Endothelial cell (in vitro differentiated cells): ENCODE data around the gene OSTM1. TPM values are rescaled to one million over a fixed set of nuclear protein-coding genes. Genes with fewer than 3 reads are reported as not detected.
"Not testable (repeated sequence)": the region's sequence is repeated elsewhere in the genome, so short reads cannot be mapped to it uniquely, and the experiment has no call there.

Experiments used
- DNase-seq: peaks from one replicate; pipeline ENCODE4 v3.0.0; 2021; ENCODE audit warnings: low spot score
- H3K27ac Mint-ChIP-seq: one replicate; pipeline ENCODE4 v1.8.0; 2021; ENCODE audit warnings: mixed read lengths, inconsistent platforms; ENCODE audit not compliant: unreplicated experiment
- H3K27me3 Mint-ChIP-seq: one replicate; pipeline ENCODE4 v1.8.0; 2021; ENCODE audit warnings: mild to moderate bottlenecking, moderate library complexity, mixed read lengths, inconsistent platforms; ENCODE audit not compliant: unreplicated experiment
- H3K36me3 Mint-ChIP-seq: one replicate; pipeline ENCODE4 v1.8.0; 2021; ENCODE audit warnings: mild to moderate bottlenecking, low read depth, mixed read lengths, inconsistent platforms; ENCODE audit not compliant: unreplicated experiment
- H3K4me1 Mint-ChIP-seq: one replicate; pipeline ENCODE4 v1.8.0; 2021; ENCODE audit warnings: mild to moderate bottlenecking, mixed read lengths, inconsistent platforms; ENCODE audit not compliant: unreplicated experiment
- H3K4me3 Mint-ChIP-seq: one replicate; pipeline ENCODE4 v1.8.0; 2021; ENCODE audit warnings: mild to moderate bottlenecking, mixed read lengths, inconsistent platforms; ENCODE audit not compliant: unreplicated experiment
- H3K9me3 Mint-ChIP-seq: one replicate; pipeline ENCODE4 v1.8.0; 2021; ENCODE audit warnings: mixed read lengths, inconsistent platforms; ENCODE audit not compliant: unreplicated experiment
- total RNA-seq: library from RNA; stranded (reverse); fragmentation: NEBNext Ultra II Directional; extraction: Animal tissue kit (Norgen Biotek cat#: 25700); gene quantifications from one replicate; pipeline ENCODE4 v1.2.1, GENCODE V29; 2021; ENCODE audit not compliant: unreplicated experiment
- TF ChIP-seq, protein P1 (sequence below): fragments of 200-600 bp; sonication (generic); IDR thresholded peaks from one replicate; pipeline ENCODE4 v1.5.0; 2021; ENCODE audit warnings: antibody characterized with exemption; ENCODE audit not compliant: unreplicated experiment

The OSTM1 gene
- total RNA-seq, 1 donor from 2014 or later = 22.7 TPM

DNA sequence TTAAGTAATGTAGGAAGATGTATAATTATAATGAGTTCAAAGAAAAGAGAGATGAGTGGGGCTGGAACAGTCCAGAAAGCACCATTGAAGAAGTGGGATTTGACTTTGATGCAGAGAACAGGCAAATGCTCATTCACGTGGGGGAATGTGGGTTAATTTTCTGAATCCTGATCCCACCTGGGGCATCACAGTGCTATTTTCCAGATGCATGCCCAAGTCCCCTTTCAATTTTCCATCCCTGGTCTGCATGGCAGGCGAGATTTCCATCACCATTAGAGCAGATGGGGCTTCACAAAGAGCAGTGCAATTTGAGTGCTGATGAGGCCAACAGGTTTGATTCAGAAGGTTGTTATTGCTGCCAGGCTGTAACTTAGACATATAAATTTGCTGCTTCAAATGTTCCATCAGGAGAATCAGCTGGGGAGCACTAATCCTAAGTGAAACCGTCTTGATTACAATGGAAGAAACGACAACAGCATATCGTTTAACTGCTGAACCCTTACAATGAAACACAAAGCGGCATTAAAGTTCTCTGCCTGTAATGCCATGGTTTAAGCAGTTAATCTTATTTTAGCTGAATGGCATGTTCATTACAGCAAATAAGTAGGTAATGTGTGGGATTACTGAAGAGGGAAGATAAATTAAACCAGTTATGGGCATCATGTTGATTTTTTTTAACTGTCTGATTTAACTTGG lies 45.2 kb downstream of the OSTM1 start:
- H3K4me1 Mint-ChIP-seq = peaks cover 18% of the 10 kb centered on the region
- no peaks in the 10 kb centered on the region for H3K9me3 Mint-ChIP-seq
- TF ChIP-seq, protein P1, sequence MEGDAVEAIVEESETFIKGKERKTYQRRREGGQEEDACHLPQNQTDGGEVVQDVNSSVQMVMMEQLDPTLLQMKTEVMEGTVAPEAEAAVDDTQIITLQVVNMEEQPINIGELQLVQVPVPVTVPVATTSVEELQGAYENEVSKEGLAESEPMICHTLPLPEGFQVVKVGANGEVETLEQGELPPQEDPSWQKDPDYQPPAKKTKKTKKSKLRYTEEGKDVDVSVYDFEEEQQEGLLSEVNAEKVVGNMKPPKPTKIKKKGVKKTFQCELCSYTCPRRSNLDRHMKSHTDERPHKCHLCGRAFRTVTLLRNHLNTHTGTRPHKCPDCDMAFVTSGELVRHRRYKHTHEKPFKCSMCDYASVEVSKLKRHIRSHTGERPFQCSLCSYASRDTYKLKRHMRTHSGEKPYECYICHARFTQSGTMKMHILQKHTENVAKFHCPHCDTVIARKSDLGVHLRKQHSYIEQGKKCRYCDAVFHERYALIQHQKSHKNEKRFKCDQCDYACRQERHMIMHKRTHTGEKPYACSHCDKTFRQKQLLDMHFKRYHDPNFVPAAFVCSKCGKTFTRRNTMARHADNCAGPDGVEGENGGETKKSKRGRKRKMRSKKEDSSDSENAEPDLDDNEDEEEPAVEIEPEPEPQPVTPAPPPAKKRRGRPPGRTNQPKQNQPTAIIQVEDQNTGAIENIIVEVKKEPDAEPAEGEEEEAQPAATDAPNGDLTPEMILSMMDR = no peak
- H3K4me3 Mint-ChIP-seq = no peak overlapping the region
- H3K36me3 Mint-ChIP-seq = peaks cover 3% of the 10 kb centered on the region
- peaks cover 3% of the 10 kb centered on the region for H3K27me3 Mint-ChIP-seq
- no peak for DNase-seq
- H3K27ac Mint-ChIP-seq = no peak overlapping the region

DNA sequence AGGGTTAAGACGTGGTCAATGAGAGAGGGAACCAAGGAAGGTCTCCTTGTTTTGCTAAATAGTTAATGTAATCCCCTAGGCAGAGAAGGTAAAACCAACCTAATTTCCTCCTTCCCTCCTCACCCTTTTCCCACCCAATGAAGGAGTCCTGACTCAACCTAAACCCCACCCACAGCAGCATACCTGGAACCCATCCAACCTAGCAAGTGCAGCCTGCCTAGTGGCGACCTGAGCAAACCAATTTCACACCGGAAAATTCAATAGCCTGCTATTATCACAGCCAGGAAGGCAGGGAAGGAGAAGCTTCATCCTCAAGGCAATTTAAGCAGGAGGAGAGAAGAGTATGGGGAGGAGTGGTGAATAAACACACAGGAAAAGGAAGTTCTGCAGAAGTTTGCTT lies 46.9 kb downstream of the OSTM1 start:
- Mint-ChIP-seq H3K36me3 (no peaks in the 10 kb centered on the region), H3K27me3 (peaks cover 3% of the 10 kb centered on the region), H3K27ac (no peak overlapping the region), H3K9me3 (no peaks in the 10 kb centered on the region), H3K4me3 (no peak overlapping the region), H3K4me1 (peaks cover 18% of the 10 kb centered on the region)
- TF ChIP-seq, protein P1 = no peak
- no peak for DNase-seq

DNA sequence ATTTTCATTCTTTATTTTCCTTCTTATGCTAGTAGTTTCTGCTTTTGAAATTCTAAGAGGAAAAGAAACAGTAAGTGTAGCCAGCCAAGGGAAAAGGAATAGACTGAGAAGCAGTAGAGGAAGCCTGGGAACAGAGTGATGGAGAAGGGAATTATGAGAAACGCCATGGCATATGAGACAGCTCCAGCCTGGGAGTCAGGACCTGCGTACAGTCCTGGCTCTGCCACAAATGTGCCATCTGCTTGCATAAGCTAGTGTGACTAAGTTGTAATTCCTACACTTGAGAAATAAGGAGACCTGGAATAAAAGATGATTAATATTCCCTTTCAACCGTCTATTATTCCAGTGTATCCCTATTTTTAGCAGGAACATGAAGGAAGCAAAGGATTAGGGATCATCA lies 47.5 kb downstream of the OSTM1 start:
- H3K36me3 Mint-ChIP-seq = no peaks in the 10 kb centered on the region
- no peaks in the 10 kb centered on the region for H3K9me3 Mint-ChIP-seq
- DNase-seq = no peak
- no peak overlapping the region for H3K27ac Mint-ChIP-seq
- TF ChIP-seq, protein P1 = no peak
- H3K4me3 Mint-ChIP-seq = no peak overlapping the region
- peaks cover 3% of the 10 kb centered on the region for H3K27me3 Mint-ChIP-seq
- peaks cover 18% of the 10 kb centered on the region for H3K4me1 Mint-ChIP-seq

DNA sequence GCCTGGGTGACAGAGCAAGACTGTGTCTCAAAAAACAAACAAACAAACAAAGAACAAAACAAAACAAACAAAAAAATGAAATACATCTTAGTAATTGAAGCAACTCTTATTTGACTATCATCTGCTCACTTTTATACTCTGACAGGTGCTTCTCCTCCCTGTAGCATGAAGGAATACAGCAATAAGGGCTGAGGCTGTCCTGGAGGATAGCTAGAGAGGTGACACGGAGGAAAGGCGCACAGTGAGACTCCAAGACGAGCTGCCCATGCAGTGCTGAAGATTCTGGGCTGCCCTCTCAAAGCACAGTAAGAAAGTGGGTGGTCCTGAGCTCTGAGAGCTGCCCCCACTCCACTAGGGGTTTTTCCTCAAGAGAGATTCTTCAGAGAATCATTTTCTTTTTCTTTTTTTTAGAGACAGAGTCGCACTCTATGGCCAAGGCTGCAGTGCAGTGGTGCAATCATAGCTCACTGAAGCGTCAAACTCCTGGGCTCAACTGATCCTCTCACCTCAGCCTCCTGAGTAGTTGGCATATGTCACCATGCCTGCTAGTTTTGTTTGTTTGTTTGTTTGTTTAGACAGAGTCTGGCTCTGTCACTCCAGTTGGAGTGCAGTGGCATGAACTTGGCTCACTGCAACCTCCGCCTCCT lies 50.0 kb downstream of the OSTM1 start:
- TF ChIP-seq, protein P1 = no peak
- no peaks in the 10 kb centered on the region for H3K36me3 Mint-ChIP-seq
- no peak for DNase-seq
- H3K9me3 Mint-ChIP-seq = no peaks in the 10 kb centered on the region
- H3K27me3 Mint-ChIP-seq = peaks cover 6% of the 10 kb centered on the region
- peaks cover 24% of the 10 kb centered on the region for H3K4me1 Mint-ChIP-seq
- H3K4me3 Mint-ChIP-seq = no peak overlapping the region
- no peak overlapping the region for H3K27ac Mint-ChIP-seq

DNA sequence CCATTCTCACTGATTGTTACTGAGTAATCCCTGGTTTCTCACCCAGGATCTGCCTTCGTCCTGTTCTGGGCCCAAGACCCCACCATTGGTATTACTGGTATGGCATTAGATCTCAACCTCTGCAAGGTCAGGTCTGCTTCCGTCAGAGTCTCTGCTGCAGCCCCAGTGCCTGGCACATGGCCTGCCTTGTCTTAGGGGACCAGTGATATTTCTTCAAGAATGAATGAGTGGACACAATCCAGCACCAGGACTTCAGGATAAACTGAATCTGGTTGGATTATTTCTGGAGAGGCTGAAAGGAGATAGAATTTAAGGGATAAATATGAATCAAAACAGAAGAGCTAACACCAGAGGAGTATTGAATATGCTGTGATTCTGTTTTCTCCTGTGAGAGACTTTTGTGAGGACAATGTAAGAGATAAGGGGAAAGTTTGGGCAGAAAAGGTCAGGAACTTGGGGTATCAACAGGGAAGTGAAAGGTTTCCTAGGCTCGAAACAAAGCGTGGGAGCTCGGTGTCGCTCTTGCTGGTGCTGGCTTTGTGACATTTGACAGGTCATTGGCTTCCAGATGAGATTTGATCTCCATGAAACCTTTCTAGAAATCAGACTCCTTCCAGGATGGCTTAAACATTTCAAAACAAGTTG lies 53.9 kb downstream of the OSTM1 start:
- Mint-ChIP-seq H3K4me1 (peaks cover 10% of the 10 kb centered on the region), H3K27ac (no peak overlapping the region), H3K27me3 (peaks cover 6% of the 10 kb centered on the region), H3K4me3 (no peak overlapping the region), H3K36me3 (peaks cover 8% of the 10 kb centered on the region), H3K9me3 (no peaks in the 10 kb centered on the region)
- TF ChIP-seq, protein P1 = no peak
- no peak for DNase-seq

DNA sequence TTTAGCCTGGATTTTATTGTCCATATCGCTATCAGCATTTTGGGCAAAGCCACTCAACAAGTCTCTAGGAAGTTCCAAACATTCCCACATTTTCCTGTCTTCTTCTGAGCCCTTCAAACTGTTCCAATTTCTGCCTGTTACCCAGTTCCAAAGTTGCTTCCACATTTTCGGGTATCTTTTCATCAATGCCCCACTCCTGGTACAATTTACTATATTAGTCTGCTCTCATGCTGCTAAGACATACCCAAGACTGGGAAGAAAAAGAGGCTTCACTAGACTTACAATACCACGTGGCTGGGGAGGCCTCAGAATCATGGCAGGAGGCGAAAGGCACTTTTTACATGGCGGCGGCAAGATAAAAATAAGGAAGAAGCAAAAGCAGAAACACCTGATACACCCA lies 58.3 kb downstream of the OSTM1 start:
- not testable (repeated sequence) for H3K27ac Mint-ChIP-seq, DNase-seq, H3K9me3 Mint-ChIP-seq, H3K4me3 Mint-ChIP-seq, H3K27me3 Mint-ChIP-seq, H3K4me1 Mint-ChIP-seq
- peaks cover 13% of the 10 kb centered on the region for H3K36me3 Mint-ChIP-seq
